ENCODE measurements around the gene GPRC5D.

GPRC5D gene

GRCh38 chr12:12934556-12934955 is 17.4 kb downstream of the GPRC5D start:
- TF ChIP-seq CTCF (IDR thresholded peaks at IDR 0.05; ENCODE audit: low read depth, low read length, missing control alignments): no peak
- in situ Hi-C loops (cut with HindIII; ENCODE audit: low sequenced_read_pairs): no loop called here
- H3K4me3 ChIP-seq (ENCODE audit: low read depth, low read length): no peak overlapping the region
- no peak for DNase-seq (ENCODE audit: low read depth)

GRCh38 chr12:12933742-12934141 is 18.2 kb downstream of the GPRC5D start:
- in situ Hi-C loops (cut with HindIII; ENCODE audit: low sequenced_read_pairs): no loop called here
- DNase-seq (ENCODE audit: low read depth): no peak
- H3K4me3 ChIP-seq (ENCODE audit: low read depth, low read length): no peak overlapping the region

GRCh38 chr12:12930633-12931219 is 21.2 kb downstream of the GPRC5D start:
- in situ Hi-C loops (cut with HindIII; ENCODE audit: low sequenced_read_pairs): no loop called here
- no peak for DNase-seq (ENCODE audit: low read depth)
- H3K4me3 ChIP-seq (ENCODE audit: low read depth, low read length): no peak overlapping the region
- no peak for TF ChIP-seq CTCF (IDR thresholded peaks at IDR 0.05; ENCODE audit: low read depth, low read length, missing control alignments)

More at GRCh38 chr12:12933742-12934141, 18.2 kb downstream of the GPRC5D start:
- TF ChIP-seq CTCF (IDR thresholded peaks at IDR 0.05; ENCODE audit: low read depth, low read length, missing control alignments): no peak

- no peak for TF ChIP-seq CTCF (IDR thresholded peaks at IDR 0.05; ENCODE audit: low read depth, low read length, missing control alignments)
- in situ Hi-C loops (cut with HindIII; ENCODE audit: low sequenced_read_pairs): no loop called here
- H3K4me3 ChIP-seq (ENCODE audit: low read depth, low read length): no peak overlapping the region
- DNase-seq (ENCODE audit: low read depth): no peak
Measured at GRCh38 chr12:12929696-12930095, 22.3 kb downstream of the GPRC5D start.

- TF ChIP-seq CTCF (IDR thresholded peaks at IDR 0.05; ENCODE audit: low read depth, low read length, missing control alignments): no peak
- peak overlapping the region; percentile 42 for H3K4me3 ChIP-seq (ENCODE audit: low read depth, low read length)
- in situ Hi-C loops (cut with HindIII; ENCODE audit: low sequenced_read_pairs): no loop called here
- peak; percentile 31 for DNase-seq (ENCODE audit: low read depth)
Measured at GRCh38 chr12:12927211-12928079, 24.5 kb downstream of the GPRC5D start.

- no peak overlapping the region for H3K4me3 ChIP-seq (ENCODE audit: low read depth, low read length)
- no peak for DNase-seq (ENCODE audit: low read depth)
- no peak for TF ChIP-seq CTCF (IDR thresholded peaks at IDR 0.05; ENCODE audit: low read depth, low read length, missing control alignments)
- in situ Hi-C loops (cut with HindIII; ENCODE audit: low sequenced_read_pairs): no loop called here
Measured at GRCh38 chr12:12926571-12927071, 25.3 kb downstream of the GPRC5D start.
